Transverse colon (tissue), 4 donors: ENCODE measurements around the gene CRB2.

Source experiments
- CTCF ChIP-seq, 5 experiments: fragments of 200-600 bp in 3 of 5; fragments of 450-650 bp in 2 of 5; sonication (generic) in 3 of 5; IDR thresholded peaks; 1 replicate in 2 of 5; 2 replicates in 3 of 5; pipeline ENCODE4 v1.5.1; 2016 to 2017; ENCODE audit warnings: antibody characterized with exemption in 5 of 5, inconsistent platforms in 3 of 5, mild to moderate bottlenecking in 2 of 5, moderate library complexity in 1 of 5
- EP300 ChIP-seq: sonication (generic); formaldehyde crosslinking; IDR thresholded peaks from one replicate; pipeline ENCODE4 v1.6.1; 2017; ENCODE audit warnings: antibody characterized with exemption, low read depth
- POLR2A ChIP-seq: fragments of 450-650 bp; IDR thresholded peaks from one replicate; pipeline ENCODE4 v1.6.1; 2016; ENCODE audit warnings: antibody characterized with exemption, mild to moderate bottlenecking, moderate library complexity
- POLR2AphosphoS5 ChIP-seq, 3 donors: sonication (generic); formaldehyde crosslinking; IDR thresholded peaks; one replicate each; pipeline ENCODE4 v1.6.1; 2016; ENCODE audit warnings: antibody characterized with exemption in 3 of 3

- TF ChIP-seq CTCF (IDR thresholded peaks at IDR 0.05) = no peak
- no peak for TF ChIP-seq POLR2AphosphoS5 (IDR thresholded peaks at IDR 0.05)
- TF ChIP-seq POLR2A = no peak
- no peak for TF ChIP-seq EP300
Measured at GRCh38 chr9:123411636-123412035, 55.6 kb downstream of the CRB2 start.
